Activated naive CD8-positive, alpha-beta T cell treated with anti-CD3 and anti-CD28 coated beads for 36 hours (primary cell): ENCODE results near the gene CBY2. TPM values are rescaled to one million over a fixed set of nuclear protein-coding genes. Genes with fewer than 3 reads are reported as not detected.
"Not testable (repeated sequence)": the region's sequence is repeated elsewhere in the genome, so short reads cannot be mapped to it uniquely, and the experiment has no call there.

Experiments used
- DNase-seq: peaks from one replicate; pipeline ENCODE4 v3.0.0; 2021
- H3K27ac Mint-ChIP-seq: one replicate; pipeline ENCODE4 v1.8.0; 2022; ENCODE audit warnings: mild to moderate bottlenecking, moderate library complexity, mixed read lengths
- H3K27me3 Mint-ChIP-seq: one replicate; pipeline ENCODE4 v1.8.0; 2022; ENCODE audit warnings: mild to moderate bottlenecking, mixed read lengths
- H3K36me3 Mint-ChIP-seq: one replicate; pipeline ENCODE4 v1.8.0; 2021; ENCODE audit warnings: mild to moderate bottlenecking, mixed read lengths
- H3K4me1 Mint-ChIP-seq: one replicate; pipeline ENCODE4 v1.8.0; 2021; ENCODE audit warnings: mixed read lengths
- H3K4me3 Mint-ChIP-seq: one replicate; pipeline ENCODE4 v1.8.0; 2022; ENCODE audit warnings: mild to moderate bottlenecking, moderate library complexity, mixed read lengths
- H3K9me3 Mint-ChIP-seq: one replicate; pipeline ENCODE4 v1.8.0; 2022; ENCODE audit warnings: mixed read lengths
- total RNA-seq, 2 experiments: library from RNA; stranded (reverse); gene quantifications; one replicate each; pipeline ENCODE4 v1.2.3, GENCODE V29; 2021

The CBY2 gene
- total RNA-seq, 2 experiments from 2014 or later, result not detected

DNA sequence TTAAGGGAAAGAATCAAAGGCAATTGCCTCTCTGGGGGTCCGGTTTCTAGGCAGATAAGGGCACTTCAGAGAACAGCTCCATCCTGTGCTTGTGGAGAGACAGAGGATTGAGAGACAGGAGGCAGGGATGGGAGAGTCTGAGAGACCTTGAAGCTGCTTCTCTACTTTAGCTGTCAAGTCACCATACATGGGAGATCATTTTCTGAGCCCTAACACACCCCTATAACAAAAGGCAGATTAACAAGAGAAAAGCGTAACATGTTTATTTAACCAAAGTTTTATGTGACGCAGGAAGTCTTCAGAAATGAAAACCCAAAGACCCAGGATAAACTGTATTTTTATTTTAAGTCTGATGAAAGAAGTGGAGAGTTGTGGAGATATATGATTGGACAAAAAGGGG, 48.4 kb downstream of the CBY2 start:
- no peak overlapping the region for H3K4me3 Mint-ChIP-seq
- no peak for DNase-seq
- H3K36me3 Mint-ChIP-seq, result no peaks in the 10 kb centered on the region

GRCh38 chr13:45751885-45752284, 49.8 kb downstream of the CBY2 start:
- H3K4me3 Mint-ChIP-seq, result no peak overlapping the region
- H3K36me3 Mint-ChIP-seq, result no peaks in the 10 kb centered on the region
- DNase-seq, result no peak

More for the DNA sequence above, 48.4 kb downstream of the CBY2 start:
- H3K4me1 Mint-ChIP-seq, result no peaks in the 10 kb centered on the region
- no peak overlapping the region for H3K27ac Mint-ChIP-seq
- H3K9me3 Mint-ChIP-seq, result no peaks in the 10 kb centered on the region
- peaks cover 3% of the 10 kb centered on the region for H3K27me3 Mint-ChIP-seq

GRCh38 chr13:45752510-45752909, 50.4 kb downstream of the CBY2 start:
- Mint-ChIP-seq H3K36me3 (no peaks in the 10 kb centered on the region), H3K27me3 (no peaks in the 10 kb centered on the region), H3K4me3 (no peak overlapping the region), H3K27ac (no peak overlapping the region), H3K4me1 (no peaks in the 10 kb centered on the region), H3K9me3 (peaks cover under 1% of the 10 kb centered on the region)
- DNase-seq, result no peak

More at GRCh38 chr13:45751885-45752284, 49.8 kb downstream of the CBY2 start:
- no peaks in the 10 kb centered on the region for H3K27me3 Mint-ChIP-seq
- H3K4me1 Mint-ChIP-seq, result no peaks in the 10 kb centered on the region
- H3K27ac Mint-ChIP-seq, result no peak overlapping the region
- H3K9me3 Mint-ChIP-seq, result no peaks in the 10 kb centered on the region

DNA sequence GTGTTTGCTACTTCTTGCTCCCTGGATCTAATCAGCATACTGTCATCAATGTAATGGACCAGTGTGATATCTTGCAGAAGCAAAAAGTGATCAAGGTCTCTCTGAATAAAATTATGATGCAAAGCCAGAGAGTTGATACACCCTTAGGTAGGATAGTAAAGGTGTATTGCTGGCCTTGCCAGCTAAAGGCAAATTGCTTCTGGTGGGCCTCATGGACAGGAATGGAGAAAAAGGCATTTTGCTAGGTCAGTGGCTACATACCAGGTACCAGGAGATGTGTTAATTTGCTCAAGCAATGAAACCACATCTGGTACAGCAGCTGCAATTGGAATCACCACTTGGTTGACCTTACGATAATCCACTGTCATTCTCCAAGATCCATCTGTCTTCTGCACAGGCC, 54.4 kb downstream of the CBY2 start:
- H3K36me3 Mint-ChIP-seq, H3K4me3 Mint-ChIP-seq, DNase-seq, H3K4me1 Mint-ChIP-seq, H3K27ac Mint-ChIP-seq, H3K9me3 Mint-ChIP-seq, H3K27me3 Mint-ChIP-seq: not testable (repeated sequence)

DNA sequence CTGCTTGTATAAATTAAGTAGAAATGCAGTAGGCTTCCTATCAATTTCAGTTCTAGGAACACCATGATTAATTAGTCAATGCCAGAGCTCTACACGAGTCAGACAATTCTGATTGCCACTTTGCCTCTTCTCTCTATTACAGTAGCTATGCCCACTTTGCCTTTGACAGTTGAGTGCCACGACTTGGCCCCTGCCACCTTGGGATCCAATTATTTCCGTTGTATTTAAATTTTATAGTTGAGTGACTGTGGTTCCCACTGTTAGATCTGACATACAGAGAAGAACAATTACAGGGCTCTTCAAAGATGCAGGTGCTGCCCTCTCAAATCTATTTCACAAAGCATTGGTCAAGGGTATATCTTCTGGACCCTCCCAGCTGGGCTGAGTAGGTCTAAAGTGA, 55.5 kb downstream of the CBY2 start:
- not testable (repeated sequence) for H3K4me1 Mint-ChIP-seq, H3K4me3 Mint-ChIP-seq, H3K36me3 Mint-ChIP-seq, H3K9me3 Mint-ChIP-seq, H3K27me3 Mint-ChIP-seq, DNase-seq, H3K27ac Mint-ChIP-seq

DNA sequence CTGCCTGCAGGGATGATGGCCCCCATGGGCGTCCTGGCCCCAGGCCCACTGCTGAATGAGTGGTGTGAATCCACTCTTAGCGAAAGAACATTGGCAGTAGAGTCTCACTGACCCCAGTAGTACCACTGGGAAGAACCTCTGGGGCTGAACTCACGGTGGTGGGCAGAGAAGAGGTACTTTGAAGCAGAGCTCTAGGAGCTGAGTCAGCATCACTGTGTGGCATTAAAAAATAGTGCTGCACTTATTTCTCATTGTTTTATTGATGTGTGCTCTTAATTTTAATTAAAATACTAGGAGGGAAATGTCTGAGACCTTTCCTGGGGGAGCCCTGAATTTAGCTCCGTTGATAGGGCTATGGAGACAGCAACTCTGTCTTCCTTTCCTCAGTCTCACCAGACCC, 61.3 kb downstream of the CBY2 start:
- Mint-ChIP-seq H3K36me3 (no peaks in the 10 kb centered on the region), H3K27ac (no peak overlapping the region), H3K27me3 (no peaks in the 10 kb centered on the region), H3K9me3 (no peaks in the 10 kb centered on the region), H3K4me1 (no peaks in the 10 kb centered on the region), H3K4me3 (no peak overlapping the region)
- no peak for DNase-seq

Other genes starting within 250 kb of the CBY2 start
- gene COG3, start 237.4 kb upstream of the CBY2 start, total RNA-seq, result 10 to 100 TPM; 17.1 to 17.4 TPM
- not detected for gene ERICH6B, start 86.6 kb upstream of the CBY2 start, total RNA-seq
- gene SIAH3, start 149.4 kb downstream of the CBY2 start, total RNA-seq, result under 1 TPM; 0.30 to 0.33 TPM